Karpas-422 (cell line): Measurements from ENCODE around the gene RAB26. TPM values are rescaled to one million over a fixed set of nuclear protein-coding genes. Genes with fewer than 3 reads are reported as not detected.

Experiments
- DNase-seq: peaks from one replicate; pipeline ENCODE4 v3.0.0-alpha.2; 2015
- H2AFZ ChIP-seq: fragments of 200-600 bp; sonication (generic); 2 replicates; pipeline ENCODE4 v1.6.1; 2014; ENCODE audit warnings: antibody characterized with exemption, low read length, mixed read lengths
- H3K27ac ChIP-seq: fragments of 200-600 bp; sonication (generic); 2 replicates; pipeline ENCODE4 v1.5.1; 2014; ENCODE audit warnings: mild to moderate bottlenecking, low read length, moderate library complexity
- H3K27me3 ChIP-seq: fragments of 200-600 bp; sonication (generic); 2 replicates; pipeline ENCODE4 v1.6.1; 2014; ENCODE audit warnings: low read length, mixed read lengths
- H3K36me3 ChIP-seq: fragments of 200-600 bp; sonication (generic); 2 replicates; pipeline ENCODE4 v1.6.1; 2014; ENCODE audit warnings: low read length, mixed read lengths; ENCODE audit not compliant: insufficient read depth
- H3K4me1 ChIP-seq: fragments of 200-600 bp; sonication (generic); 2 replicates; pipeline ENCODE4 v1.6.1; 2014; ENCODE audit warnings: mild to moderate bottlenecking, low read length, mixed read lengths
- H3K4me2 ChIP-seq: fragments of 200-600 bp; sonication (generic); 2 replicates; pipeline ENCODE4 v1.6.1; 2014; ENCODE audit warnings: low read length, low read depth, mild to moderate bottlenecking; ENCODE audit not compliant: poor library complexity, severe bottlenecking
- H3K4me3 ChIP-seq: fragments of 200-600 bp; sonication (generic); 2 replicates; pipeline ENCODE4 v1.5.1; 2014; ENCODE audit warnings: mild to moderate bottlenecking, antibody characterized with exemption, low read length, mixed read lengths
- H3K79me2 ChIP-seq: fragments of 200-600 bp; sonication (generic); 2 replicates; pipeline ENCODE4 v1.6.1; 2014; ENCODE audit warnings: mild to moderate bottlenecking, low read length, mixed read lengths
- H3K9ac ChIP-seq: fragments of 200-600 bp; sonication (generic); 2 replicates; pipeline ENCODE4 v1.6.0; 2014; ENCODE audit warnings: low read length
- H3K9me2 ChIP-seq: fragments of 200-600 bp; sonication (generic), shearing (Covaris generic); replicated peaks from 2 replicates; pipeline ENCODE4 v1.6.0; 2014; ENCODE audit warnings: mild to moderate bottlenecking, low read length, moderate library complexity; ENCODE audit not compliant: insufficient read depth
- H3K9me3 ChIP-seq: fragments of 300-700, 200-600 bp; sonication (generic); 2 replicates; pipeline ENCODE4 v1.6.1; 2014; ENCODE audit warnings: low read length, mixed read lengths
- H4K20me1 ChIP-seq: fragments of 200-600 bp; sonication (generic); 2 replicates; pipeline ENCODE4 v1.6.1; 2014; ENCODE audit warnings: mild to moderate bottlenecking, antibody characterized with exemption, low read length, low read depth; ENCODE audit not compliant: insufficient read depth
- total RNA-seq: library from RNA; depleted of rRNA; stranded (reverse); fragments of >200 nt; shearing (Covaris generic); gene quantifications from 2 replicates; pipeline ENCODE4 v1.2.3, GENCODE V29; 2014; ENCODE audit warnings: low replicate concordance

The RAB26 gene
- total RNA-seq, 1 experiment from 2014 or later, result 12.8 TPM

DNA sequence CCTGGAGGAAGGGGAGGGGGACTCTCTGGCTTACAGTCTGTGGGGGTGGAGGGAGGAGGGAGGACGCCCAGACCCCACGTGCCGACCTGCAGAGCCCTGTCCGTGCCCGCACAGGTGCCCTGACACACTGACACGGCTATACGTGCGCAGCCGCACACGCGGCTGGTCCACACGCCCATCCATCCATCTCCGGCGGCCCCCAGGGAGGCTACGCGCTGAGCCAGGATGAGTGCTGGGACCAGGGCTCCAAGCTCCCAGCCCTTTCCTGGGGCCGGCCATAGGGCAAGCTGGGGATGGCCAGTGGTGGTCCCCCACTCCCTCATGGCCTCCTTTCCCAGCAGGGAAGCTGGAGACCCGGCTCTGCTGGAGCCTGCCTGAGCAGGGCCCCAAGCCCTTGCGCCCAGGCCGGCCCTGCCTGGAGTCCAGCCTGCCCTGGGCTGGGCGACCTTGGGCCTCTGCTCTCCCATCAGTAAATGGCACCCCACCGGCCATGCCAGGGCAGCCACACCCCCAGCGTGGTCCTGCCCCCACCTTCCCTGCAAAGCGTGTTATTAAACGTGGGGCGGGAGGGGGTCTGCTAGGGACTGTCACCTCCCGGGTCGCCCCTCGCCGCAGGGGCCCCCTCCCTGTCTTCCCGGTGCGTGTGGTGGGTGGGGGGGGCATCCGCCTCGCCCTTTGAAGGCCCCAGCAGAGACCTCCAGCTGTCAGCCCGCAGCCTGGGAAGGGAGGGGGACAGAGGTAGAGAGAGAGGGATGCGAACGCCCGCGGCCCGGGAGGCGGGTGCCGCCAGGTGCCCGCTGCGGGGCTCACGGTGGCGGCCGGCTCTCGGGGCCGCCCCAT, 47.1 kb downstream of the RAB26 start:
- Histone ChIP-seq H3K9ac (no peak overlapping the region), H3K4me3 (no peak overlapping the region), H3K4me2 (no peak overlapping the region)

DNA sequence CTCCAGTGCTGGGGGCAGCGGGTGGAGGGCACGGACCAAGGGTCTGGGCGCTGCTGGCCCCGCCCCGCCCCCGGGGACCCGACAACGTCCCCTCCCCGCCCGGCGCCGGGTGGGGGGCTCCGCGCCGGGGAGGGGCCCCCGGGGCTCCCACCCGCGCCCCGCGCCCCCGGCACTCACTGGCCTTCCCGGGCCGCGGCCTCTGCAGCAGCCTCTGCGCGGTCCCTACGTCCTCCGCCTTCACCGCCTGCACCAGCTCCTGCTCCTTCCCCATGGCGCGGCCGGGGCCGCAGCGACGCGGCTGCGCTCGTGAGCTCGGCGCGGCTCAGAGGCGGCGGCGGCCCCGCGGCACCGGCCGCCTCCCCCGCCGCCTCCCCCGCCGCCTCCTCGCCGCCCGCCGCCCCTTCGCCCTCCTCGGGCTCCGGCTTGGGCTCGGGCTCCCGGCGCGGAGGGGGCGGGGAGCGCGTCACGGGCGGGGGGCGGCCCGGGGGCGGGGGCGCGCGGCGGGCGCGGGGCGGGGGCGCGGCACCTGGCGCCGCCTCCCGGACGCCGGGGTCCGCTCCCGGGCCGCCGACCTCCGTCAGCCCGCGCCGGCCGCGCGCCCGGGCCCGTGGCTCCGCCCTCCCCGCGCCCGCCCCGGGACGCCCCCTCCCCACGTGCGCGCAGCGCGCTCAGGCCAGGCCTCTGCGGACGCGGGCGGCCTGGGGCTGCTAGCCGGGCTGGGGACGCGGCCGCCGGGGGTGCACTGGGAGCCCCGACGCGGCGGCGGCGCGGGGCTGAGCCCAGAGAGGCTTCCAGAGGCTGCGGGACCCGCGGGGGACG, 47.9 kb downstream of the RAB26 start, which contains the start of gene CASKIN1:
Gene CASKIN1, minus strand, starts transcription at position 444 of the 819 bp plus-strand sequence. Its CDS starts 173 bp downstream, at position 271.
- Histone ChIP-seq H4K20me1 (peaks cover 4% of the 10 kb centered on the region; the same call in 1 of the 2 replicates), H3K9me3 (no peaks in the 10 kb centered on the region), H3K4me1 (peaks cover 9% of the 10 kb centered on the region), H3K27me3 (no peaks in the 10 kb centered on the region), H3K9me2 (no peaks in the 10 kb centered on the region), H3K9ac (no peak within 1 kb of the TSS), H2AFZ (no peak within 1 kb of the TSS), H3K4me2 (no peak within 1 kb of the TSS), H3K27ac (no peak within 1 kb of the TSS), H3K4me3 (no peak within 1 kb of the TSS), H3K79me2 (no peaks in the 10 kb centered on the region), H3K36me3 (no peaks in the 10 kb centered on the region)
- DNase-seq, result no peak

More for the DNA sequence above, 47.1 kb downstream of the RAB26 start:
- Histone ChIP-seq H3K4me1 (peaks cover 12% of the 10 kb centered on the region), H3K9me3 (no peaks in the 10 kb centered on the region), H3K27ac (no peak overlapping the region), H3K79me2 (no peaks in the 10 kb centered on the region), H2AFZ (no peak overlapping the region), H3K9me2 (no peaks in the 10 kb centered on the region), H3K27me3 (no peaks in the 10 kb centered on the region), H3K36me3 (no peaks in the 10 kb centered on the region), H4K20me1 (peaks cover 4% of the 10 kb centered on the region; the same call in 1 of the 2 replicates)
- DNase-seq, result no peak

DNA sequence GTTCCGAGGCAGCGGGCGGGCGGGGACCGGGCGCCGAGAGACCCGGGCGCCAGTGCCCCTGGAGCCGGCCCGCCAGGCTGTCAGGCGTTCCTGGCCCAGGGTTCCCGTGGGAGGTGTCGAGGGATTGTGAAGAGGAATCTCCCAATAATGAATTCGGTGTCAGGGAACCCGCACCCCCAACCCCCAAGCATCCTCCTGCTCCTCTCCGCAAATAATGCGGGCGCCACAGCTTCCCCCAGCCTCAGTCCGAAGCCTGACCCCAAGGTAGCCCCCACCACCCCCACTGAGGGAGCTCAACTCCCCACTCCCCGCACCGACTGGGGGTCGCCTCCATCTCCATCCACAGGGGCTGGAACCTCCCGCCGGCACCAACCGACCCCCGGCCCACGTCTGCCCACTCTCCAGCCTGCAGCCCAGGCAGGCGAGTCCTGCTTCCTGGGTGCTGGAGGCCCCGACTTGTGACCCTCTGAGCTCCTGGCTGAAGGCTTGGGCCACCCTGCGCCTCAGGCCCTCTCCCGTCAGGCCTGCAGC, 48.6 kb downstream of the RAB26 start:
- Histone ChIP-seq H3K4me1 (peaks cover 9% of the 10 kb centered on the region), H3K9ac (no peak overlapping the region), H2AFZ (no peak overlapping the region), H3K4me2 (no peak overlapping the region), H3K9me2 (no peaks in the 10 kb centered on the region), H3K36me3 (no peaks in the 10 kb centered on the region), H3K27ac (no peak overlapping the region), H3K27me3 (no peaks in the 10 kb centered on the region), H4K20me1 (peaks cover 4% of the 10 kb centered on the region; the same call in 1 of the 2 replicates), H3K79me2 (no peaks in the 10 kb centered on the region), H3K4me3 (no peak overlapping the region), H3K9me3 (no peaks in the 10 kb centered on the region)
- no peak for DNase-seq

DNA sequence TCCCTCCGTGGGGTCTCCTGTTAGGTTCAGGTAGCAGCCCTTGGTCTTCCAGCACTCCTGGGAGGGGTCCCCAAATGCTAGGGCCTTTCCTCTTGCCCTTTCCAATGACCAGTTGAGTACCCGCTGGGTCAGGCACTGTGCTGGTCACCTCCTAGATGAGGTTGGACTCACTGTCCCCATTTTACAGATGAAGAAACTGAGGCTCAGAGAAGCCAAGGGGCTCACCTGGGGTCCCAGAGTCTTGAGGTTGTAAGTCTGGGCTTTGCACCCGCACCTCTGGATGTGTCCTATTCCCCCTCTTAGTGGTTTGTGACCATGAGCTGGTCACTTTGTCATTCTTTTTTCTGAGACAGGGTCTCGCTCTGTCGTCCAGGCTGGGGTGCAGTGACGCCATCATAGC, 49.3 kb downstream of the RAB26 start:
- DNase-seq, result no peak
- Histone ChIP-seq H3K4me1 (peaks cover 9% of the 10 kb centered on the region), H3K27ac (no peak overlapping the region), H4K20me1 (peaks cover 4% of the 10 kb centered on the region; the same call in 1 of the 2 replicates), H3K79me2 (no peaks in the 10 kb centered on the region), H3K9ac (no peak overlapping the region), H3K9me2 (no peaks in the 10 kb centered on the region), H3K9me3 (no peaks in the 10 kb centered on the region), H2AFZ (no peak overlapping the region), H3K36me3 (no peaks in the 10 kb centered on the region), H3K4me2 (no peak overlapping the region), H3K27me3 (no peaks in the 10 kb centered on the region), H3K4me3 (no peak overlapping the region)

GRCh38 chr16:2198283-2198682, 49.9 kb downstream of the RAB26 start:
- DNase-seq, result no peak
- Histone ChIP-seq H2AFZ (no peak overlapping the region), H3K9me3 (no peaks in the 10 kb centered on the region), H3K27me3 (no peaks in the 10 kb centered on the region), H3K27ac (no peak overlapping the region), H3K4me1 (peaks cover 9% of the 10 kb centered on the region), H3K9me2 (no peaks in the 10 kb centered on the region), H3K4me2 (no peak overlapping the region), H3K9ac (no peak overlapping the region), H3K36me3 (no peaks in the 10 kb centered on the region), H3K79me2 (no peaks in the 10 kb centered on the region), H4K20me1 (peaks cover 4% of the 10 kb centered on the region; the same call in 1 of the 2 replicates), H3K4me3 (no peak overlapping the region)

GRCh38 chr16:2199095-2199494, 50.7 kb downstream of the RAB26 start:
- H3K79me2 ChIP-seq, result no peaks in the 10 kb centered on the region
- no peak overlapping the region for H3K4me2 ChIP-seq
- no peaks in the 10 kb centered on the region for H3K36me3 ChIP-seq
- no peak overlapping the region for H3K27ac ChIP-seq
- H3K9ac ChIP-seq, result no peak overlapping the region
- no peaks in the 10 kb centered on the region for H3K27me3 ChIP-seq
- peaks cover 4% of the 10 kb centered on the region; the same call in 1 of the 2 replicates for H4K20me1 ChIP-seq
- DNase-seq, result no peak
- H3K9me2 ChIP-seq, result no peaks in the 10 kb centered on the region
- H3K4me3 ChIP-seq, result no peak overlapping the region
- H3K4me1 ChIP-seq, result peaks cover 9% of the 10 kb centered on the region
- H2AFZ ChIP-seq, result no peak overlapping the region
- H3K9me3 ChIP-seq, result no peaks in the 10 kb centered on the region

GRCh38 chr16:2199621-2200139, 51.3 kb downstream of the RAB26 start:
- Histone ChIP-seq H3K9ac (no peak overlapping the region), H3K4me2 (no peak overlapping the region)

More at GRCh38 chr16:2199621-2200139, 51.3 kb downstream of the RAB26 start:
- no peaks in the 10 kb centered on the region for H3K9me3 ChIP-seq
- H3K79me2 ChIP-seq, result no peaks in the 10 kb centered on the region
- H2AFZ ChIP-seq, result no peak overlapping the region
- peaks cover 12% of the 10 kb centered on the region for H3K4me1 ChIP-seq
- H3K27ac ChIP-seq, result no peak overlapping the region
- peaks cover under 1% of the 10 kb centered on the region; the same call in 1 of the 2 replicates for H4K20me1 ChIP-seq
- H3K27me3 ChIP-seq, result no peaks in the 10 kb centered on the region
- no peaks in the 10 kb centered on the region for H3K36me3 ChIP-seq
- H3K9me2 ChIP-seq, result no peaks in the 10 kb centered on the region
- DNase-seq, result no peak
- H3K4me3 ChIP-seq, result no peak overlapping the region
